MM.1S (cell line): ENCODE results near the gene AP2A2.

Experiments used
- CTCF ChIP-seq: fragments of 300-600 bp; sonication (generic); IDR thresholded peaks from 2 replicates; pipeline ENCODE4 v1.5.1; 2016; ENCODE audit warnings: antibody characterized with exemption, low read length, mixed read lengths
- EZH2phosphoT487 ChIP-seq: fragments of 300-600 bp; sonication (generic); IDR thresholded peaks from 2 replicates; pipeline ENCODE4 v1.6.1; 2018; ENCODE audit warnings: antibody characterized with exemption, low read length

GRCh38 chr11:1051356-1052132 is 125.9 kb downstream of the AP2A2 start:
- TF ChIP-seq CTCF (no peak), EZH2phosphoT487 (no peak)
